HG02938 (cell line): ENCODE data around the gene DMD.

ENCODE experiments used
- ATAC-seq: cut with Tn5 transposase; IDR thresholded peaks from one replicate; pipeline ENCODE4 v1.9.1; 2021; ENCODE audit warnings: mild to moderate bottlenecking, moderate library complexity; ENCODE audit not compliant: unreplicated experiment

DMD gene

GRCh38 chrX:31219174-31219573 is 1992.2 kb downstream of the DMD start:
- ATAC-seq = no peak

- no peak for ATAC-seq
Observed at GRCh38 chrX:31217084-31217483, 1994.3 kb downstream of the DMD start.

GRCh38 chrX:31215277-31215815 is 1996.0 kb downstream of the DMD start:
- no peak for ATAC-seq

GRCh38 chrX:31213941-31214340 is 1997.4 kb downstream of the DMD start:
- no peak for ATAC-seq

GRCh38 chrX:31212856-31213748 is 1998.2 kb downstream of the DMD start:
- no peak for ATAC-seq

GRCh38 chrX:31209005-31209628 is 2002.2 kb downstream of the DMD start:
- ATAC-seq = no peak

- ATAC-seq = no peak
Observed at GRCh38 chrX:31201503-31201902, 2009.8 kb downstream of the DMD start.

- ATAC-seq = no peak
Observed at GRCh38 chrX:31200430-31200829, 2010.9 kb downstream of the DMD start.

GRCh38 chrX:31199840-31200114 is 2011.6 kb downstream of the DMD start:
- no peak for ATAC-seq

- no peak for ATAC-seq
Observed at GRCh38 chrX:31199056-31199839, 2012.1 kb downstream of the DMD start.

GRCh38 chrX:31190221-31190975 is 2021.0 kb downstream of the DMD start:
- ATAC-seq = no peak

- ATAC-seq = no peak
Observed at GRCh38 chrX:31186693-31187338, 2024.5 kb downstream of the DMD start.

GRCh38 chrX:31185884-31186283 is 2025.5 kb downstream of the DMD start:
- ATAC-seq = no peak

GRCh38 chrX:31181377-31182000 is 2029.9 kb downstream of the DMD start:
- ATAC-seq = no peak

- ATAC-seq = peak; percentile 53
Observed at GRCh38 chrX:31179203-31179602, 2032.1 kb downstream of the DMD start.

GRCh38 chrX:31178769-31179125 is 2032.6 kb downstream of the DMD start:
- ATAC-seq = no peak

GRCh38 chrX:31178064-31178768 is 2033.1 kb downstream of the DMD start:
- peak; percentile 57 for ATAC-seq

GRCh38 chrX:31170792-31171191 is 2040.6 kb downstream of the DMD start:
- no peak for ATAC-seq

- ATAC-seq = peak; percentile 100
Observed at GRCh38 chrX:31168551-31168950, 2042.8 kb downstream of the DMD start.
